Natural killer cell treated with Interleukin-12 subunit alpha and Interleukin-12 subunit beta and Interleukin-15 and Interleukin-18, amount 100 ng/mL, for 72 hours (primary cell): ENCODE data around the gene PRAMEF7. TPM values are rescaled to one million over a fixed set of nuclear protein-coding genes. Genes with fewer than 3 reads are reported as not detected.
"Not testable (repeated sequence)": the region's sequence is repeated elsewhere in the genome, so short reads cannot be mapped to it uniquely, and the experiment has no call there.

Experiments
- ATAC-seq, 2 donors: fragments of 150-1000 bp; cut with Tn5 transposase in 1 of 2; sonication (Bioruptor Pico), chemical (Tn5 transposase) in 1 of 2; 2 replicates each; pipeline ENCODE4 v1.10.0; 2021
- DNase-seq: peaks from one replicate; pipeline ENCODE4 v3.0.0; 2022; ENCODE audit warnings: low spot score
- H3K27ac Mint-ChIP-seq, 2 donors: 1 replicate in 1 of 2; 2 replicates in 1 of 2; pipeline ENCODE4 v1.8.0; 2022; ENCODE audit warnings: mixed read lengths in 2 of 2, mild to moderate bottlenecking in 1 of 2, moderate library complexity in 1 of 2
- H3K27me3 Mint-ChIP-seq, 2 donors: 1 replicate in 1 of 2; 2 replicates in 1 of 2; pipeline ENCODE4 v1.8.0; 2022; ENCODE audit warnings: mixed read lengths in 2 of 2
- H3K36me3 Mint-ChIP-seq: one replicate; pipeline ENCODE4 v1.8.0; 2022; ENCODE audit warnings: mixed read lengths
- H3K4me1 Mint-ChIP-seq, 2 donors: 1 replicate in 1 of 2; 2 replicates in 1 of 2; pipeline ENCODE4 v1.8.0; 2022; ENCODE audit warnings: low read depth in 2 of 2, mixed read lengths in 2 of 2, mild to moderate bottlenecking in 1 of 2
- H3K4me3 Mint-ChIP-seq: one replicate; pipeline ENCODE4 v1.8.0; 2022; ENCODE audit warnings: mixed read lengths
- H3K9me3 Mint-ChIP-seq: 2 replicates; pipeline ENCODE4 v1.8.0; 2022; ENCODE audit warnings: mixed read lengths
- total RNA-seq, 2 donors: library from RNA; stranded (reverse); gene quantifications; one replicate each; pipeline ENCODE4 v1.2.3, GENCODE V29; 2022

PRAMEF7 gene
- not detected for total RNA-seq

DNA sequence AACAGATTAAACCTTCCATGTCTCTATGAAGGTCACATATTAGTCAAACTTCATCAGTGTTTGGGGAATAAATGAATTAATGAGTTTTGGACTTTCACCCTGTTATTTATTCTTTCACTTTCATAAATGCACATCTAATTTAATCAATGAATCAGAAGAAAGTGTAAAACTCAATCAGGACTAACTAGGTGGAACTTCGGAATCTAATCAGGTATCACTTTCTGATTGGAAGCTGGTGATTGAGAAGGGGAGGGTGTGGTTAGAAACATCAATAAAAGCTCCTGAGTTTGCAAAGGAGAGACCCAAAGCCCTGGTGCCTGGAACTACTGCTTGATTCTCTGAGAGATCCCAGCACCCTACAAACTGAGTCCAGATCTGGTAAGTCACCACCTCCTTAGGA is at the start of gene PRAMEF7:
TSS of gene PRAMEF7 (plus strand) at position 301 of the 400 bp plus-strand sequence. CDS start 1,083 bp downstream, outside the sequence.
- H3K36me3 Mint-ChIP-seq, DNase-seq, ATAC-seq, H3K27ac Mint-ChIP-seq, H3K27me3 Mint-ChIP-seq, H3K4me1 Mint-ChIP-seq, H3K9me3 Mint-ChIP-seq, H3K4me3 Mint-ChIP-seq: not testable (repeated sequence)

- ATAC-seq, H3K27me3 Mint-ChIP-seq, H3K36me3 Mint-ChIP-seq, DNase-seq, H3K4me1 Mint-ChIP-seq, H3K4me3 Mint-ChIP-seq, H3K27ac Mint-ChIP-seq, H3K9me3 Mint-ChIP-seq: not testable (repeated sequence)
These were observed 38.0 kb upstream of the PRAMEF7 start for GRCh38 chr1:12878453-12878852.

DNA sequence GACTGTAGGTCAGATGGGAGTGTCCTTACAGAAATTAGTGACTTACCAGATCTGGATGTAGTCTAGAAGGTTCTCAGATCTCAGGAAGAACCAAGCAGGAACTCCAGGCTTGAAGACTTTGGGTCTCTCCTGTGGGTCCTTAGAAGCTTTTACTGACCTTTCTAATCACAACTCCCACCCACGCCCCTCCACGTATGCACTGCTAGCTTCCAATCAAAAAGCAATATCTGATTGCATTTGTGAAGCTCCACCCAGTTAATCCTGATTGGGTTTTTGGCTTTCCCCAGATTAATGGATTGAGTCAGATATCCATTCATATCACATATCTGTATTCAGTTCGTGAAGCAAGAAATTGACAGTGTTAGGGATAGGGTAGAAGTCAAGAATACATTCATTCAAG is 30.3 kb upstream of the PRAMEF7 start, which contains the start of gene PRAMEF4:
TSS of gene PRAMEF4 (minus strand) at position 101 of the 400 bp plus-strand sequence. CDS start 2,807 bp downstream, outside the sequence.
- not testable (repeated sequence) for H3K36me3 Mint-ChIP-seq, ATAC-seq, H3K27ac Mint-ChIP-seq, H3K27me3 Mint-ChIP-seq, H3K4me3 Mint-ChIP-seq, H3K4me1 Mint-ChIP-seq, DNase-seq, H3K9me3 Mint-ChIP-seq

DNA sequence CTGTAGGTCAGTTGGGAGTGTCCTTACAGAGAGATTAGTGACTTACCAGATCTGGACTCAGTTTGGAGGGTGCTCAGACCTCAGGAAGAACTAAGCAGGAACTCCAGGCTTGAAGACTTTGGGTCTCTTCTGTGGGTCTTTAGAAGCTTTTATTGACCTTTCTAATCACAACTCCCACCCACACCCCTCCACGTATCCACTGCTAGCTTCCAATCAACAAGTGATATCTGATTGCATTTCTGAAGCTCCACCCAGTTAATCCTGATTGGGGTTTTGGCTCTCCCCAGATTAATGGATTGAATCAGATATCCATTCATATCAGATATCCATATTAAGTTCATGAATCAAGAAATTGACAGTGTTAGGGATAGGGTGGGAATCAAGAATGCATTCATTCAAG is 18.2 kb upstream of the PRAMEF7 start, which contains the start of gene PRAMEF10:
TSS of gene PRAMEF10 (minus strand) at position 101 of the 400 bp plus-strand sequence. CDS start 2,423 bp downstream, outside the sequence.
- H3K27me3 Mint-ChIP-seq, H3K36me3 Mint-ChIP-seq, H3K4me3 Mint-ChIP-seq, DNase-seq, ATAC-seq, H3K27ac Mint-ChIP-seq, H3K4me1 Mint-ChIP-seq, H3K9me3 Mint-ChIP-seq: not testable (repeated sequence)

DNA sequence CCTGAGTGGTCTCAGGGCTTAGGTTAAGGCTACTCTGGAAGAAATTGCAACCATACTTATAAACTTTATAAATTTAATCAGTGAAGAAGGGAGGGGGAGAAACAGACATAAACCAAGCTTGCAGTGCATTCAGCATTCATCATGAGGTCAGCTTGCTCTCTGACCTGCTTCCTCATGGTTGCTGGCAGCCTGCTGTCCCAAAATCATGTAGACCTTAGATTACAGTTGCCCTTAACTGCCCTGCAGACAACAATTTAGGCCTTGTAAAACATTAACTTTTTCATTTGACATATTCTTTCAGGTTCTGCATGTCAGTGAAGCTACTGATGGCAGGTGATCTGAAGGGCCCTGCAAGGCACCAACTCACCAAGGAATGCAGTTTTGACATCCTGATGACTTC is 17.2 kb upstream of the PRAMEF7 start:
- H3K36me3 Mint-ChIP-seq, H3K4me3 Mint-ChIP-seq, H3K27ac Mint-ChIP-seq, H3K4me1 Mint-ChIP-seq, ATAC-seq, H3K27me3 Mint-ChIP-seq, DNase-seq, H3K9me3 Mint-ChIP-seq: not testable (repeated sequence)

DNA sequence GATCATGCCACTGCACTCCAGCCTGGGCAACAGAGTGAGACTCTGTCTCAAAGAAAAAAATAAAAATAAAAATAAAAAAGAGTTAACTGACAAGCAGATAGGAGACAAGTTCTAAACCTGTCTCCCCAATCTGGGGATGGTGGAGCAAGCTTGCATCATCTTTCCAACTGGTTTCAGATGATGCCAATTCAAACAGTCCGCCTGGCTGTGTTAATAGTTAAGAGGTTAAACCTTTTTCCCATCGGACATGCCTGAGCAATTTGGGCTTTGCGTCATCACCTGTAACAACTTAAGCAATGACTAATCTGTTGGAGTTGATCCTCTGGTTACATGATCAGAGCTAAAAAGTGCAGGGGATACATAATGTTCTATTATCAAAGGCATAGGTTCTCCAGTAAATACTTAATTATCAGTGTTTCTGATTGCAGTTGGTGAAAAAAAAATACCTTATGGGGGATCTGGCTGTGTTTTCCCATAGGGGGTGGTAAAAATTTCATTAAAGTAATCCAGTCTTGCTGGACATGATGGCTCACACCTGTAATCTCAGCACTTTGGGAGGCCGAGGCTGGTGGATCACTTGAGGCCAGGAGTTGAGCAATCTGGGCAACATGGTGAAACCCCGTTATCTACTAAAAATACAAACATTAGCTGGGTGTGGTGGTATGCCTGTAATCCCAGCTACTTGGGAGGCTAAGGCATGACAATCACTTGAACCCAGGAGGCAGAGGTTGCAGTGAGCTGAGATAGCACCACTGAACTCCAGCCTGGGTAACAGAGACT is 12.4 kb upstream of the PRAMEF7 start:
- H3K27me3 Mint-ChIP-seq, H3K4me3 Mint-ChIP-seq, H3K4me1 Mint-ChIP-seq, H3K27ac Mint-ChIP-seq, ATAC-seq, H3K36me3 Mint-ChIP-seq, H3K9me3 Mint-ChIP-seq, DNase-seq: not testable (repeated sequence)

- not testable (repeated sequence) for H3K36me3 Mint-ChIP-seq, H3K27ac Mint-ChIP-seq, H3K4me3 Mint-ChIP-seq, ATAC-seq, H3K9me3 Mint-ChIP-seq, DNase-seq, H3K27me3 Mint-ChIP-seq, H3K4me1 Mint-ChIP-seq
These were observed 5.3 kb downstream of the PRAMEF7 start for GRCh38 chr1:12921749-12922148.

- H3K9me3 Mint-ChIP-seq, H3K27ac Mint-ChIP-seq, H3K4me1 Mint-ChIP-seq, H3K27me3 Mint-ChIP-seq, H3K4me3 Mint-ChIP-seq, H3K36me3 Mint-ChIP-seq, ATAC-seq, DNase-seq: not testable (repeated sequence)
These were observed 8.0 kb downstream of the PRAMEF7 start for GRCh38 chr1:12924368-12924767.

GRCh38 chr1:12947480-12947879 is 31.1 kb downstream of the PRAMEF7 start, which contains the start of gene PRAMEF6:
PRAMEF6 (minus strand) TSS chr1:12947580; CDS start chr1:12942518, 5,062 bp downstream.
- ATAC-seq, DNase-seq, H3K27me3 Mint-ChIP-seq, H3K27ac Mint-ChIP-seq, H3K4me1 Mint-ChIP-seq, H3K9me3 Mint-ChIP-seq, H3K36me3 Mint-ChIP-seq, H3K4me3 Mint-ChIP-seq: not testable (repeated sequence)

Other genes starting within 250 kb of the PRAMEF7 start
- gene AADACL3, start 200.5 kb upstream of the PRAMEF7 start, total RNA-seq = not detected
- not detected for gene CFAP107, start 170.4 kb upstream of the PRAMEF7 start, total RNA-seq
- not detected for gene PRAMEF12, start 142.9 kb upstream of the PRAMEF7 start, total RNA-seq
- not detected for gene PRAMEF1, start 125.2 kb upstream of the PRAMEF7 start, total RNA-seq
- not detected for gene PRAMEF11, start 85.2 kb upstream of the PRAMEF7 start, total RNA-seq
- gene HNRNPCL1, start 67.9 kb upstream of the PRAMEF7 start, total RNA-seq = not detected
- not detected for gene PRAMEF2, start 59.5 kb upstream of the PRAMEF7 start, total RNA-seq
- gene PRAMEF4, start 30.4 kb upstream of the PRAMEF7 start, total RNA-seq = not detected
- gene PRAMEF10, start 18.3 kb upstream of the PRAMEF7 start, total RNA-seq = not detected
- not detected for gene PRAMEF6, start 31.0 kb downstream of the PRAMEF7 start, total RNA-seq
- not detected for gene PRAMEF27, start 140.0 kb downstream of the PRAMEF7 start, total RNA-seq
- not detected for gene HNRNPCL3, start 144.2 kb downstream of the PRAMEF7 start, total RNA-seq
- gene PRAMEF25, start 154.2 kb downstream of the PRAMEF7 start, total RNA-seq = not detected
- gene HNRNPCL2, start 200.2 kb downstream of the PRAMEF7 start, total RNA-seq = not detected
- gene PRAMEF26, start 239.4 kb downstream of the PRAMEF7 start, total RNA-seq = not detected
- gene HNRNPCL4, start 249.0 kb downstream of the PRAMEF7 start, total RNA-seq = not detected